HepG2 (cell line): ENCODE results near the gene INTS3. TPM values are rescaled to one million over a fixed set of nuclear protein-coding genes. Genes with fewer than 3 reads are reported as not detected.

Source experiments
- BRF2 ChIP-seq: sonication (generic); formaldehyde crosslinking; IDR thresholded peaks from 2 replicates; pipeline ENCODE4 v1.8.1; 2022; ENCODE audit warnings: mild to moderate bottlenecking, missing genetic modification reagents
- FIP1L1 ChIP-seq: fragments of 200-400 bp; formaldehyde crosslinking; IDR thresholded peaks from 2 replicates; pipeline ENCODE4 v1.6.1; 2018; ENCODE audit warnings: low read depth, mild to moderate bottlenecking, low read length, moderate library complexity, borderline replicate concordance; ENCODE audit not compliant: insufficient read depth
- MAX ChIP-seq: IDR thresholded peaks from 2 replicates; pipeline ENCODE4 v1.6.1; 2012; ENCODE audit warnings: inconsistent platforms
- NFE2 ChIP-seq: sonication (generic); formaldehyde crosslinking; IDR thresholded peaks from 2 replicates; pipeline ENCODE4 v1.4.0; 2020; ENCODE audit warnings: missing genetic modification reagents
- NFKBIZ ChIP-seq: IDR thresholded peaks from 2 replicates; pipeline ENCODE4 v1.6.1; 2018; ENCODE audit warnings: missing genetic modification reagents, missing compliant biosample characterization
- POLR2G ChIP-seq: fragments of 200-400 bp; formaldehyde crosslinking; IDR thresholded peaks from 2 replicates; pipeline ENCODE4 v1.6.1; 2018; ENCODE audit warnings: mild to moderate bottlenecking, low read depth, low read length, moderate library complexity
- SAFB2 ChIP-seq: sonication (generic); formaldehyde crosslinking; IDR thresholded peaks from 2 replicates; pipeline ENCODE4 v1.5.1; 2020; ENCODE audit warnings: missing genetic modification reagents, low read depth, mild to moderate bottlenecking, borderline replicate concordance
- TAF15 ChIP-seq: fragments of 200-400 bp; formaldehyde crosslinking; IDR thresholded peaks from one replicate; pipeline ENCODE4 v1.6.1; 2018; ENCODE audit warnings: mild to moderate bottlenecking, low read depth, low read length; ENCODE audit not compliant: poor library complexity, severe bottlenecking
- TIGD3 ChIP-seq: sonication (generic); formaldehyde crosslinking; IDR thresholded peaks from 2 replicates; pipeline ENCODE4 v1.5.1; 2020; ENCODE audit warnings: mild to moderate bottlenecking, missing genetic modification reagents, borderline replicate concordance
- ZBTB40 ChIP-seq, 2 experiments: fragments of 450-650 bp in 1 of 2; sonication (generic) in 1 of 2; formaldehyde crosslinking in 1 of 2; IDR thresholded peaks; 2 replicates each; pipeline versions ENCODE4 v1.6.1 to v1.8.0; 2016 to 2022; ENCODE audit warnings: antibody characterized with exemption in 1 of 2, mild to moderate bottlenecking in 1 of 2, missing genetic modification reagents in 1 of 2
- ZC3H13 ChIP-seq: sonication (generic); formaldehyde crosslinking; IDR thresholded peaks from 2 replicates; pipeline ENCODE4 v1.8.1; 2023; ENCODE audit warnings: mild to moderate bottlenecking, missing genetic modification reagents, moderate library complexity
- ZNF224 ChIP-seq: sonication (generic); formaldehyde crosslinking; IDR thresholded peaks from 2 replicates; pipeline ENCODE4 v1.5.0; 2020; ENCODE audit warnings: mild to moderate bottlenecking, missing genetic modification reagents
- ZNF24 ChIP-seq: fragments of 450-650 bp; IDR thresholded peaks from 2 replicates; pipeline ENCODE4 v1.6.1; 2017; ENCODE audit warnings: antibody characterized with exemption, mild to moderate bottlenecking
- ZNF430 ChIP-seq: sonication (generic); formaldehyde crosslinking; IDR thresholded peaks from 2 replicates; pipeline ENCODE4 v1.9.0; 2021; ENCODE audit warnings: mild to moderate bottlenecking, missing genetic modification reagents
- ZNF501 ChIP-seq: sonication (generic); formaldehyde crosslinking; IDR thresholded peaks from 2 replicates; pipeline ENCODE4 v1.5.1; 2020; ENCODE audit warnings: mild to moderate bottlenecking, moderate library complexity, missing genetic modification reagents
- ZNF747 ChIP-seq: sonication (generic); formaldehyde crosslinking; IDR thresholded peaks from 2 replicates; pipeline ENCODE4 v1.8.1; 2023; ENCODE audit warnings: missing genetic modification reagents, mild to moderate bottlenecking, borderline replicate concordance
- ZNF75D ChIP-seq: sonication (generic); formaldehyde crosslinking; IDR thresholded peaks from 2 replicates; pipeline ENCODE4 v1.8.1; 2023; ENCODE audit warnings: missing genetic modification reagents, mild to moderate bottlenecking, borderline replicate concordance
- polyA plus RNA-seq, 8 experiments: library from polyadenylated mRNA; depleted of rRNA in 3 of 8; stranded (reverse) in 7 of 8; unstranded in 1 of 8; fragments of >200 nt; fragmentation: Illumina TruSeq in 4 of 8; extraction: Trizol in 4 of 8; gene quantifications; 2 replicates each; pipeline versions ENCODE4 v1.2.1 to v1.2.3, GENCODE V29; 2011 to 2016; ENCODE audit warnings: low read depth in 4 of 8, missing spikeins in 1 of 8, mixed read lengths in 1 of 8; ENCODE audit not compliant: insufficient read depth in 1 of 8
- total RNA-seq, 5 experiments: library from RNA; depleted of rRNA; stranded (reverse); fragments of >200 nt; fragmentation: Illumina TruSeq; extraction: Trizol; gene quantifications; 2 replicates each; pipeline ENCODE4 v1.2.3, GENCODE V29; 2016; ENCODE audit warnings: low read depth in 1 of 5

Gene INTS3
- total and polyA plus RNA-seq, 2 of the 13 experiments (the other 11 are each of a cell fraction or from before 2014, with no cell fraction given), result 17.2 to 27.2 TPM

GRCh38 chr1:153774780-153775457 is 47.1 kb downstream of the INTS3 start, which contains the start of gene SLC27A3 (continued):
- TF ChIP-seq ZBTB40 (IDR thresholded peaks at IDR 0.05), result no peak
- no peak; the same call in 1 of the 2 replicates for TF ChIP-seq ZBTB40 (CRISPR knock-in tag; IDR thresholded peaks at IDR 0.05)
- TF ChIP-seq ZNF24, result no peak
- TF ChIP-seq POLR2G, result peak; percentile 62
- no peak for TF ChIP-seq NFKBIZ (CRISPR knock-in tag)
- peak; percentile 56; the same call in 1 of the 2 replicates for TF ChIP-seq ZC3H13 (CRISPR knock-in tag)
- no peak for TF ChIP-seq NFE2 (CRISPR knock-in tag)
- TF ChIP-seq ZNF747 (CRISPR knock-in tag), result 0 out of 2 replicates have a peak, but pooled peaks have one; percentile 7
- no peak for TF ChIP-seq TAF15
- no peak for TF ChIP-seq ZNF224 (CRISPR knock-in tag)
- TF ChIP-seq ZNF75D (CRISPR knock-in tag), result no peak
- no peak; the same call in 1 of the 2 replicates for TF ChIP-seq ZNF501
- TF ChIP-seq SAFB2, result no peak
- no peak for TF ChIP-seq BRF2 (CRISPR knock-in tag)
- TF ChIP-seq TIGD3 (CRISPR knock-in tag), result no peak
- peak; percentile 32; the same call in 1 of the 2 replicates for TF ChIP-seq ZNF430
- TF ChIP-seq MAX, result no peak
- TF ChIP-seq FIP1L1, result no peak
